Measurements from ENCODE around the gene ITCH.

DNA sequence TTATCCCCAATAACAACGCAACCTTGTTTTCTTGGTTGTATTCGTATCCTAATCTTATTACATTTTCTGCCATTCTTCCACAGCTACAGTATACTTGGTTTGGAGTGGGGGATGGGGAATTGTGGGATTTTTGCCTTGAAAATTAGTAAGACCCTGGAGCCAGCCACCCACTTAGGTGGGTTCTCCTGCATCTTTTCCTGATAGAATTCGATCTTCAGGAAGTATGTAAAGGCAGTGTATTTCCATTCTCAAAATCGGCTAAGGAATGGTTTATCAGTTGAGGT, 1.1 kb downstream of the ITCH start:
- TF ChIP-seq, protein P1, sequence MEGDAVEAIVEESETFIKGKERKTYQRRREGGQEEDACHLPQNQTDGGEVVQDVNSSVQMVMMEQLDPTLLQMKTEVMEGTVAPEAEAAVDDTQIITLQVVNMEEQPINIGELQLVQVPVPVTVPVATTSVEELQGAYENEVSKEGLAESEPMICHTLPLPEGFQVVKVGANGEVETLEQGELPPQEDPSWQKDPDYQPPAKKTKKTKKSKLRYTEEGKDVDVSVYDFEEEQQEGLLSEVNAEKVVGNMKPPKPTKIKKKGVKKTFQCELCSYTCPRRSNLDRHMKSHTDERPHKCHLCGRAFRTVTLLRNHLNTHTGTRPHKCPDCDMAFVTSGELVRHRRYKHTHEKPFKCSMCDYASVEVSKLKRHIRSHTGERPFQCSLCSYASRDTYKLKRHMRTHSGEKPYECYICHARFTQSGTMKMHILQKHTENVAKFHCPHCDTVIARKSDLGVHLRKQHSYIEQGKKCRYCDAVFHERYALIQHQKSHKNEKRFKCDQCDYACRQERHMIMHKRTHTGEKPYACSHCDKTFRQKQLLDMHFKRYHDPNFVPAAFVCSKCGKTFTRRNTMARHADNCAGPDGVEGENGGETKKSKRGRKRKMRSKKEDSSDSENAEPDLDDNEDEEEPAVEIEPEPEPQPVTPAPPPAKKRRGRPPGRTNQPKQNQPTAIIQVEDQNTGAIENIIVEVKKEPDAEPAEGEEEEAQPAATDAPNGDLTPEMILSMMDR (IDR thresholded peaks at IDR 0.05; ENCODE audit: low read depth, low read length), result no peak
- TF ChIP-seq EZH2phosphoT487 (IDR thresholded peaks at IDR 0.05; ENCODE audit: low read depth), result no peak
